ENCODE data around the gene C1S.

Gene C1S

GRCh38 chr12:7068240-7068993 lies 7.9 kb downstream of the C1S start:
- H3K4me3 ChIP-seq (replicated peaks; ENCODE audit: low read depth, low read length), result no peak overlapping the region
- TF ChIP-seq CTCF (IDR thresholded peaks at IDR 0.05; ENCODE audit: low read length, missing control alignments), result no peak
- DNase-seq (ENCODE audit: low read depth), result peak; percentile 49

- no peak for TF ChIP-seq CTCF (IDR thresholded peaks at IDR 0.05; ENCODE audit: low read length, missing control alignments)
- DNase-seq (ENCODE audit: low read depth), result no peak
Observed at GRCh38 chr12:7068994-7069346, 8.5 kb downstream of the C1S start.

GRCh38 chr12:7069386-7069785 lies 8.9 kb downstream of the C1S start:
- no peak for TF ChIP-seq CTCF (IDR thresholded peaks at IDR 0.05; ENCODE audit: low read length, missing control alignments)
- no peak overlapping the region for H3K4me3 ChIP-seq (replicated peaks; ENCODE audit: low read depth, low read length)
- no peak for DNase-seq (ENCODE audit: low read depth)

More at GRCh38 chr12:7068994-7069346, 8.5 kb downstream of the C1S start:
- H3K4me3 ChIP-seq (replicated peaks; ENCODE audit: low read depth, low read length), result no peak overlapping the region

GRCh38 chr12:7072035-7072434 lies 11.5 kb downstream of the C1S start:
- no peak for DNase-seq (ENCODE audit: low read depth)
- no peak overlapping the region for H3K4me3 ChIP-seq (replicated peaks; ENCODE audit: low read depth, low read length)
- no peak for TF ChIP-seq CTCF (IDR thresholded peaks at IDR 0.05; ENCODE audit: low read length, missing control alignments)

- no peak overlapping the region for H3K4me3 ChIP-seq (replicated peaks; ENCODE audit: low read depth, low read length)
- TF ChIP-seq CTCF (IDR thresholded peaks at IDR 0.05; ENCODE audit: low read length, missing control alignments), result no peak
- no peak for DNase-seq (ENCODE audit: low read depth)
Observed at GRCh38 chr12:7072554-7072953, 12.0 kb downstream of the C1S start.

GRCh38 chr12:7073946-7074345 lies 13.4 kb downstream of the C1S start:
- no peak for TF ChIP-seq CTCF (IDR thresholded peaks at IDR 0.05; ENCODE audit: low read length, missing control alignments)
- no peak for DNase-seq (ENCODE audit: low read depth)
- no peak overlapping the region for H3K4me3 ChIP-seq (replicated peaks; ENCODE audit: low read depth, low read length)

- DNase-seq (ENCODE audit: low read depth), result no peak
- TF ChIP-seq CTCF (IDR thresholded peaks at IDR 0.05; ENCODE audit: low read length, missing control alignments), result no peak
- H3K4me3 ChIP-seq (replicated peaks; ENCODE audit: low read depth, low read length), result no peak overlapping the region
Observed at GRCh38 chr12:7075518-7075917, 15.0 kb downstream of the C1S start.
